Measurements from ENCODE around the gene TMEM11. TPM values are rescaled to one million over a fixed set of nuclear protein-coding genes. Genes with fewer than 3 reads are reported as not detected.
"Not testable (repeated sequence)": the region's sequence is repeated elsewhere in the genome, so short reads cannot be mapped to it uniquely, and the experiment has no call there.

TMEM11 gene
- total RNA-seq, 1 donor, result 21.6 TPM

DNA sequence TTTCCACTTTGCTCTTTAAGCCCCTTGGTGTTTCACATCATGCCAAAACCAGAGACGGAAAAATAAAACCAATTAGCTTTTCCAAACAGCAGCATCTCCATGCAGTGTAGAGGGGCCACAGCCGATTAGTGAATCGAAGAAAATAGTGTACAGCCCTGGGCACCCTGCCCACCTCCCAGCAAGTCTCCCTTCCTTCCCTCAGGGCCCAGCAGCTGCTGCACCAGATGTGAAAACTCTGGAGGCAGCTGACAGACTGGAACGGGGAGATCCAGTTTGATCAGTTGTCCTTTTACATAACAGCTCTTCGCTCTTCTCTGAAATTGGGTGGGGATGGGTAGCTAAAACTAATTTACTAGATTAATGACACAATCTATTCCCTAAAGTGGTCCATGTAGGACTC lies 19.3 kb downstream of the TMEM11 start:
- no peak overlapping the region for H3K4me3 ChIP-seq (ENCODE audit: low read depth, low read length)
- peak; percentile 66 for DNase-seq (ENCODE audit: low read depth)
- TF ChIP-seq, protein P1, sequence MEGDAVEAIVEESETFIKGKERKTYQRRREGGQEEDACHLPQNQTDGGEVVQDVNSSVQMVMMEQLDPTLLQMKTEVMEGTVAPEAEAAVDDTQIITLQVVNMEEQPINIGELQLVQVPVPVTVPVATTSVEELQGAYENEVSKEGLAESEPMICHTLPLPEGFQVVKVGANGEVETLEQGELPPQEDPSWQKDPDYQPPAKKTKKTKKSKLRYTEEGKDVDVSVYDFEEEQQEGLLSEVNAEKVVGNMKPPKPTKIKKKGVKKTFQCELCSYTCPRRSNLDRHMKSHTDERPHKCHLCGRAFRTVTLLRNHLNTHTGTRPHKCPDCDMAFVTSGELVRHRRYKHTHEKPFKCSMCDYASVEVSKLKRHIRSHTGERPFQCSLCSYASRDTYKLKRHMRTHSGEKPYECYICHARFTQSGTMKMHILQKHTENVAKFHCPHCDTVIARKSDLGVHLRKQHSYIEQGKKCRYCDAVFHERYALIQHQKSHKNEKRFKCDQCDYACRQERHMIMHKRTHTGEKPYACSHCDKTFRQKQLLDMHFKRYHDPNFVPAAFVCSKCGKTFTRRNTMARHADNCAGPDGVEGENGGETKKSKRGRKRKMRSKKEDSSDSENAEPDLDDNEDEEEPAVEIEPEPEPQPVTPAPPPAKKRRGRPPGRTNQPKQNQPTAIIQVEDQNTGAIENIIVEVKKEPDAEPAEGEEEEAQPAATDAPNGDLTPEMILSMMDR (IDR thresholded peaks at IDR 0.05; ENCODE audit: insufficient read depth, low read depth, low read length), result no peak

- DNase-seq (ENCODE audit: low read depth), result peak; percentile 24
- TF ChIP-seq, protein P1 (IDR thresholded peaks at IDR 0.05; ENCODE audit: insufficient read depth, low read depth, low read length), result no peak
- no peak overlapping the region for H3K4me3 ChIP-seq (ENCODE audit: low read depth, low read length)
Observed at GRCh38 chr17:21194226-21194625, 19.7 kb downstream of the TMEM11 start.

DNA sequence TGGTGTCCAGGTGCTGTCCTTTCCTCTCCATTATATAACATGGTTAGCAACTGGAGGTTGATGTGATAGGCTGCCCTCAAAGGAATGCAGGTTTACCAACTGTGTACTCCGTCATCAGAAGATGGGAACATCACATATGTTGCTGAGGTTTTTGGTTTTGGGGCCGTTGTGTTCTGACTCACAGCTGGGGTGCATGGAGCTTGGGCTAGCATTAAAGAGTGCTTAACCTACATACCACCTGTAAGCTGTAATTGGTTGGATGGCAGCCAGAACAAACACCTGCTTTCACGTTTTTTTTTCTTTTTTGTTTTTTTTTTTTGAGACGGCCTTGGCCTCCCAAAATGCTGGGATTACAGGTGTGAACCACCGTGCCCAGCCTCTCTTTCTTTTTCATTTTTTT lies 20.9 kb downstream of the TMEM11 start:
- no peak overlapping the region for H3K4me3 ChIP-seq (ENCODE audit: low read depth, low read length)
- TF ChIP-seq, protein P1 (IDR thresholded peaks at IDR 0.05; ENCODE audit: insufficient read depth, low read depth, low read length), result no peak
- no peak for DNase-seq (ENCODE audit: low read depth)

GRCh38 chr17:21192414-21192813 lies 21.5 kb downstream of the TMEM11 start:
- H3K4me3 ChIP-seq (ENCODE audit: low read depth, low read length); DNase-seq (ENCODE audit: low read depth): not testable (repeated sequence)

DNA sequence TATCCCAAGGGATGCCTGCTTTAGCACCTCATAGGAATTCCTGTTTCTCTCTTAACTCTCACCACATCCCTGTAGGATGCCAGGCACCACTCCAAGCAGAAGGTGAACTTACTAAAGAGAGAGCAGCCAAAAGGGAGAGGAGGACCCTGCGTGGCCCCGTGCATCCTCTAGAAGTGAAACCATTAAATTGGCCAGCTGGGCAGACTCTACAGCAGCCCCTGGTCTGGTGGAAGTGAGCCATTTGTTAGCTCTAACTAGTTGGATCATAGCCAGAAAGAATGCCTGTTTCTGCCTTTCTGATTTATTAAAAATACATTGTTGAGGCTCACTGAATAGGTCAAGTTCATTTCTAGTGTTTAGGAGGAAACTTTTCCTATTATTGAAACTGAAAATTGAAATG lies 22.3 kb downstream of the TMEM11 start:
- TF ChIP-seq, protein P1 (IDR thresholded peaks at IDR 0.05; ENCODE audit: insufficient read depth, low read depth, low read length), result no peak
- DNase-seq (ENCODE audit: low read depth), result no peak
- no peak overlapping the region for H3K4me3 ChIP-seq (ENCODE audit: low read depth, low read length)

- no peak for DNase-seq (ENCODE audit: low read depth)
- no peak overlapping the region for H3K4me3 ChIP-seq (ENCODE audit: low read depth, low read length)
- TF ChIP-seq, protein P1 (IDR thresholded peaks at IDR 0.05; ENCODE audit: insufficient read depth, low read depth, low read length), result no peak
Observed at GRCh38 chr17:21190078-21190477, 23.9 kb downstream of the TMEM11 start.

- TF ChIP-seq, protein P1 (IDR thresholded peaks at IDR 0.05; ENCODE audit: insufficient read depth, low read depth, low read length), result no peak
- DNase-seq (ENCODE audit: low read depth), result no peak
Observed at GRCh38 chr17:21189361-21189760, 24.6 kb downstream of the TMEM11 start.

More at GRCh38 chr17:21189361-21189760, 24.6 kb downstream of the TMEM11 start:
- H3K4me3 ChIP-seq (ENCODE audit: low read depth, low read length), result no peak overlapping the region

Measured in fibroblast of villous mesenchyme (primary cell).